GM13976 (cell line): Measurements from ENCODE around the gene PSMG4.

Experiments
- DNase-seq: peaks from one replicate; pipeline ENCODE4 v3.0.0; 2012; ENCODE audit warnings: low spot score
- in situ Hi-C: fragments of 300-500 bp; cut with MboI; formaldehyde crosslinking; loops from one replicate; pipeline ENCODE4 v1.12.0; 2022; ENCODE audit warnings: low sequenced_read_pairs, mixed read lengths, inconsistent platforms; ENCODE audit not compliant: unreplicated experiment
- TF ChIP-seq, protein P1 (sequence below): IDR thresholded peaks from 2 replicates; pipeline ENCODE4 v1.5.1; 2012; ENCODE audit warnings: borderline replicate concordance, mild to moderate bottlenecking; ENCODE audit not compliant: insufficient read depth; ENCODE audit errors: extremely low read depth, missing control alignments, control extremely low read depth

The PSMG4 gene

DNA sequence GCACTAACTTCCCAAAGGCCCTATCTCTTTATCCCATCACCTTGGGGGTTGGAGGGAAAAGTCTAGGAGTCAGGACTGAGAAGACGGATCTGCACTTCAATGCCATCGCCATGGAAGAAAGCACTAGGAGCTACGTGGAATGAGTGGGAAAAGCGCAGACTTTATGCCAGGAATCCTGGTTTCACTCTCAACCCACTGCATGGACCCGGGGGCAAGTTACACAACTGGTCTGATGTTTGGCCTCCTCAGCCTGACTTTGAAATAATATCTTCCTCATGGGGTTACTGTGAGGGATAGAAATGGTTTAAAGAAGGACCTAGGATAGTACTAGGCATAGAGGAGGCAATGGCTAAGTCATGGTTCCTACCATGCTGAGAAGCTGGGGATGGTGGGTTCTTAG, 13.5 kb upstream of the PSMG4 start:
- no peak for DNase-seq
- in situ Hi-C loops: no loop called here
- TF ChIP-seq, protein P1, sequence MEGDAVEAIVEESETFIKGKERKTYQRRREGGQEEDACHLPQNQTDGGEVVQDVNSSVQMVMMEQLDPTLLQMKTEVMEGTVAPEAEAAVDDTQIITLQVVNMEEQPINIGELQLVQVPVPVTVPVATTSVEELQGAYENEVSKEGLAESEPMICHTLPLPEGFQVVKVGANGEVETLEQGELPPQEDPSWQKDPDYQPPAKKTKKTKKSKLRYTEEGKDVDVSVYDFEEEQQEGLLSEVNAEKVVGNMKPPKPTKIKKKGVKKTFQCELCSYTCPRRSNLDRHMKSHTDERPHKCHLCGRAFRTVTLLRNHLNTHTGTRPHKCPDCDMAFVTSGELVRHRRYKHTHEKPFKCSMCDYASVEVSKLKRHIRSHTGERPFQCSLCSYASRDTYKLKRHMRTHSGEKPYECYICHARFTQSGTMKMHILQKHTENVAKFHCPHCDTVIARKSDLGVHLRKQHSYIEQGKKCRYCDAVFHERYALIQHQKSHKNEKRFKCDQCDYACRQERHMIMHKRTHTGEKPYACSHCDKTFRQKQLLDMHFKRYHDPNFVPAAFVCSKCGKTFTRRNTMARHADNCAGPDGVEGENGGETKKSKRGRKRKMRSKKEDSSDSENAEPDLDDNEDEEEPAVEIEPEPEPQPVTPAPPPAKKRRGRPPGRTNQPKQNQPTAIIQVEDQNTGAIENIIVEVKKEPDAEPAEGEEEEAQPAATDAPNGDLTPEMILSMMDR: no peak

DNA sequence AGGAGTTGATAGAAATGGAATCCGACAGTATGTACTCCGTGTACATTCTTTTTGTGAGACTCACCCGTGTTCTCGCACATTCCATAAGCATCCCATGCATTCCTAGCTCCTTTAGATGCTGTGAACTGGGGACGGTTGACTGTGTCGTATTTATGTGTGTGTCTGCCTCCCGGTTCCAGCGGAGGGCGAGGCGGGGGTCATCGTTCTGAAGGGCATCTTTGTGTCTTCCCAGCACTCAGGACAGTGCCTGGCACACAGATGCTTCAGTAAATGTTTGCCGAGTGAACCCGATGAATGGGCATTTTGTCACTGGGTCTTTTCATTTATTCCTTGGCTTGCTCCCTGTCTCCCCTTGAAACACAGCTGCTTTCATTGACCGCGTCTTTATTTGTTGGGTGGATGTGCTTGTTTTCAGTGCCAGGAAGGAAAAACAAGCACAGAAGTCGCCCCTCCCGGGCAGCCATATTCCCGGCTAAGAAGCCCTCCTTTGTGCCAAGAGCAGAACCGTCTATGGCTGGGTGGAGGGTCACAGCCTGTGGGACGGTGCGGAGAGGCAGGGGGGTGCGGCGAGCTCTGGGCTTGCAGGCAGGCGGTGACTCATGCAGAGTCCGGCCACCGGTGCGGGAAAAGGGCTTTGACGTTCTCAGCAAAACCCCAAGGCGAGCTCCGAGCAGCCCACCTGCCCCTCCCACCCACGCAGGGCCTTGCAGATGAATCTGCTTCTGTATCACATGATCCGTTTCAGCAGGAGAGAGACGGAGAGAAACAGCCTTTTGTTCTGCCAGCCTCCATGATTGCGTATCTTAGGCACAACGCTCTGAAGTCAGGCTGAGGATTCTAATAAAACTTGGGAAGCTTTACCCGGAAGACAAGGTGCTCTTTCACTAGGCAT, 11.2 kb upstream of the PSMG4 start:
- TF ChIP-seq, protein P1: no peak
- in situ Hi-C loops: no loop called here
- no peak for DNase-seq

DNA sequence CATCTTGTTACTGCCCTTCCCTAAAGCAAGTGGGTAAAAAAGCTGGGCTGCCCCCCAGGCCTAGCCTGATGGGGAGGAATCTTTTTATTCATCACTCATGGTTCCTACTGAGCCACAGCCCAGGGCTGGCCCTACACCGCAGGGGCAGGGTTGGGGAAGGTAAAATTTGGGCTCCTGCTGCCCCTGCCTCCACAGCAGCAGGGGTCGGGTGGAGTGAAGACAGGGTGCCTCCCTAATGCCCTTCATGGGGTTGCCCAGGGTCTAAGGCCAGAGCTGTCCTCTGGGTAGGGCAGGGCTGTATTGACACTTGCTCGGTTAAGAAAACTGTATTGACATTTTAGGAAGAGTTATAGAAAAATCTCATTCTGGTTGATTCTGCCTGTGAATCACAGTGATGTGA, 8.9 kb upstream of the PSMG4 start:
- in situ Hi-C loops: loop anchor here (5.0 kb wide), 1 partner anchor 123 kb away; no protein-coding TSS in a partner anchor
- TF ChIP-seq, protein P1: no peak
- no peak for DNase-seq

DNA sequence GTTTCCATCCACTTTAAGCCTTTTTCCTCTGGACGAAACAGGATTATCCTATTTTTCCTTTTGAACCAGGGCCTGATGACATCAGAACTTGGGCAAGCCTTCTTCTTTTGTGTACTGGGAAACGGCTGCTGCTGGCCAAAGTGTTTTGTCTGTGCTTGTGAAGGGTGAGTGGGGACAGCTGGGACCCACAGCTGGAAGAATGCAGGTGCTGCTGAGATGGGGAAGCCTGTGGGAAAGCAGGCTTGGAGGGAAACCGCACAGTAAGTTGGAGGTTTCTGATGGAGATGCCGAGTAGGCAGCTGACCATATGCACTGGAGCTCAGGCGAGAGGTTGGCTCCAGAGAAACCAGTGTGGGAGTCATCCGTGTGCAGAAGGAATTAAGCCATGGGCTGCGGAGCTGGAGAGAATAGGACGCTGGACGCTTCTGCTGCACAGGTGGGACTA, 8.5 kb upstream of the PSMG4 start:
- TF ChIP-seq, protein P1: no peak
- in situ Hi-C loops: loop anchor here (5.0 kb wide), 1 partner anchor 123 kb away; no protein-coding TSS in a partner anchor
- no peak for DNase-seq

DNA sequence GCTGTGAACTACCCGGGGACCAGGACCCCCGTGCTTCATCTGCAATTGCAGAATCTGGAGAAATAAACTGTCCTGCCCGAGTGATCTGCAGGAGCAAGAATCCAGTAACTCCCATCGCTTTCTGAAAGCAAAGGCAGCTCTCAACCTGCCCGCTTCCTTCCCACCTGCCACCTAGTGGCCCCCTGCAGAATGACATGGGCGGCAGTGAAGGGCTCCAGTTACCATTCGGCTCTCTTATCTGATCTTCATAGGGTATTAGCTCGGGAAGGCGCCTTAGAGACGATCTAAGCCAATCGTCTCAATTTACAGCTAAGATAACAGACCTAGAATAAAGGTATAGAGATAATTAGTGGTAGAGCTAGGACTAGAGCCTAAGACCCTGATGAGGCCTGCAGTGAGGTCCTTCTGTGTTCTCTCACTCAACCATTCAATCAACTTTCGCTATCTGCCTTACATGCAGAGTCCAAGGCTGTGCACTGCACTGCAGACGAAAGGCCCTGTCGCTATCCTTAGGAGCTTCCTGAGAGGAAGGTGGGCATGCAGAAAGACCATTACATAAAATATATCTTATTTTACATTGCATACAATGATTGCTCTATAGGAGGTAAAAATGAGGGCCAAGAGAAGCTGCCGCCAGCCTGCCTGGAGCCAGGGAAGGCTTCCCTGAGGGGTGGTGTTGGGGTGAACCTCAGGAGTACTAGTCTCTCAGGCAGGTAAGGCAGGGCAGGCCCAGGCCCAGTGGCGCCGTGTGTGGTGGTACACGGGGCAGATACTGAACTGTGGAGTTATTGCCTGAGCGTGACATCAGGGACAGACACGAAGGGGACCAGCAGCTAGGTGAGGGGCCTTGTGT, 7.1 kb upstream of the PSMG4 start:
- in situ Hi-C loops: loop anchor here (5.0 kb wide), 1 partner anchor 124 kb away; no protein-coding TSS in a partner anchor
- DNase-seq: peak; percentile 88
- TF ChIP-seq, protein P1: peak; percentile 89

DNA sequence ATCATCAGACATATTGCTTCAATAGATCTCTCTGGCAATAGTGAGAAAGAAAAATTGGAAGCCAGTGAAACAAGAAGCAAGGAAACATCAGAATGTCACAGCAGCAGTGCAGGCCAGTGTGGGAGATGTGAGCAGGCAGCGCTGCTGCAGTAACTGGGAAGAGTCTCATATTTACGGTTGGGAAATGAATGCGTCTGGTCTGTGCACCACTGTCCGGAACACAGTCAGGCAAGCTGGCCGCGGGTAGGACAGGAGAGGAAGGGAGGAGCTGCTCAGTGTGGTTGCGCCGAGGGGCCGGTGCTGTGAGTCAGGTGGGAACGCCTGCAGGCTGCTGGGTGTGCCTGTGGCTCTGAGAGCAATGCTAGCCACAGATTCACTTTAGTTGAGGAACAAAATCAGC, 6.4 kb upstream of the PSMG4 start:
- in situ Hi-C loops: loop anchor here (5.0 kb wide), 1 partner anchor 125 kb away; no protein-coding TSS in a partner anchor
- TF ChIP-seq, protein P1: no peak
- DNase-seq: no peak
